SU-DHL-6 (cell line): Measurements from ENCODE around the gene SP2.

ENCODE experiments used
- EZH2phosphoT487 ChIP-seq: fragments of 200-600 bp; sonication (generic), shearing (Covaris generic); conservative IDR thresholded peaks from 2 replicates; pipeline ENCODE4 v1.6.1; 2018; ENCODE audit warnings: mild to moderate bottlenecking, antibody characterized with exemption, low read length, moderate library complexity, mixed read lengths
- TF ChIP-seq, protein P1 (sequence below): fragments of 200-600 bp; sonication (generic); IDR thresholded peaks from one replicate; pipeline ENCODE4 v1.5.1; 2017; ENCODE audit warnings: antibody characterized with exemption, mild to moderate bottlenecking, low read length, moderate library complexity; ENCODE audit not compliant: insufficient read depth, poor library complexity, severe bottlenecking

DNA sequence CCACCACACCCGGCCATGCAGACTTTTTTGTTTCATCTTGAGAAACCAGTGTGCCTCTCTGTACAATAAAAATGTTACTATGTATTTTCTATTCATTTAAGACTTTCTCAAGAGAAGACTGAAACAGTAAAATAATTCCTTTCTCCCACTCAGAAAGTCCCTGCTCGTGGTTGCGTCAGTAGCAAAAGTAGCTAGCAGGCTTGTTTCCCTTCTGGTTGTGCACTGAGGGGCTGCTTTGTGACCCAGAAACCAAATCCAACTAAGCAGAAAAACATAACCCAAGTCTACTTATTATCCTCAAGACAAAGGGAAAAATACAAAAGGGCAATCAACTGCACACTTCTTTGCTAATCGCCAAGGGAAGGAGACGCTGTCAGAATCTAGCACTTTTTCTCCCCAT, 41.9 kb downstream of the SP2 start:
- TF ChIP-seq, protein P1, sequence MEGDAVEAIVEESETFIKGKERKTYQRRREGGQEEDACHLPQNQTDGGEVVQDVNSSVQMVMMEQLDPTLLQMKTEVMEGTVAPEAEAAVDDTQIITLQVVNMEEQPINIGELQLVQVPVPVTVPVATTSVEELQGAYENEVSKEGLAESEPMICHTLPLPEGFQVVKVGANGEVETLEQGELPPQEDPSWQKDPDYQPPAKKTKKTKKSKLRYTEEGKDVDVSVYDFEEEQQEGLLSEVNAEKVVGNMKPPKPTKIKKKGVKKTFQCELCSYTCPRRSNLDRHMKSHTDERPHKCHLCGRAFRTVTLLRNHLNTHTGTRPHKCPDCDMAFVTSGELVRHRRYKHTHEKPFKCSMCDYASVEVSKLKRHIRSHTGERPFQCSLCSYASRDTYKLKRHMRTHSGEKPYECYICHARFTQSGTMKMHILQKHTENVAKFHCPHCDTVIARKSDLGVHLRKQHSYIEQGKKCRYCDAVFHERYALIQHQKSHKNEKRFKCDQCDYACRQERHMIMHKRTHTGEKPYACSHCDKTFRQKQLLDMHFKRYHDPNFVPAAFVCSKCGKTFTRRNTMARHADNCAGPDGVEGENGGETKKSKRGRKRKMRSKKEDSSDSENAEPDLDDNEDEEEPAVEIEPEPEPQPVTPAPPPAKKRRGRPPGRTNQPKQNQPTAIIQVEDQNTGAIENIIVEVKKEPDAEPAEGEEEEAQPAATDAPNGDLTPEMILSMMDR = no peak
- TF ChIP-seq EZH2phosphoT487 = no peak
